ENCODE results near the gene TXNL4B. TPM values are rescaled to one million over a fixed set of nuclear protein-coding genes. Genes with fewer than 3 reads are reported as not detected.
"Not testable (repeated sequence)": the region's sequence is repeated elsewhere in the genome, so short reads cannot be mapped to it uniquely, and the experiment has no call there.

The TXNL4B gene
- total RNA-seq, 1 experiment from 2014 or later: 14.4 TPM

GRCh38 chr16:72112452-72112792, 19.0 kb upstream of the TXNL4B start:
- no peak for DNase-seq (ENCODE audit: low read depth)

DNA sequence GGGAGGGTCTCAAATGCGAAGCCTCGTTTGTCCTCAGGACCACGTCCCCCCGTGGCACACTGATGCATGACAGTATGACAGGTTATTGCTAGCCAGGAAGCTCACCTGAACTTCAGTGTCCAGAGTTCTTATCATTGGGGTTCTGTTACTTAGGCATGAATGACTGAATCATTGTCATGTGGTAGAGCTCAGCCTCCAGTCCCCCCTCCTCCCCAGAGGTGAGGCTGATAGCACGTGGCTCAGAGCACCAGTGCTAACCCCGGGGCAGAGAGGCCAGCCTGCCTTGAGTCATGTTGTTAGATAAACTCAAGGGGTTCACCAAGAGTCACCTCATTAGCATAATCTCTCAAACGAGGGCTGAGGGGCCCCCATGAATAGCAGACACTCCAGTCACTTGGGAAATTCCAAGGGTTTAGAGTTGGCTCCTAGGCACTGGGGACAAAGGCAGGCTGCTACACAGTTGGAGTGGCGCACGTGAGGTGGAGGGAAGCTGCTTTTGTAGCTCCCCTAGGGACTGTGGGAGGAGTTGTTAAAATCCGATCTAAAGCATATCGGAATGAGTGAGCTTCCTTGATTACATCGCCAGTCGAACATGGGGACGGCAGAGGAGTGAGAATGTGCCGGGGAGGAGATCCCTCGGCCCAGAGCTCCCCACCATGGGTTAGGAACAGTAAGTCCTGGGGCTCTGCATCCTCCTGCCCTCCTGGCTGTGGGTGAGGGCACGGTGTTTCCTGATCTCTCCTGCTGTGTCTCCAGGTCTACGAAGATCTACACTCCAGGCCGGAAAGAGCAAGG, 18.4 kb upstream of the TXNL4B start:
- DNase-seq (ENCODE audit: low read depth): no peak

GRCh38 chr16:72110662-72111615, 17.5 kb upstream of the TXNL4B start:
- DNase-seq (ENCODE audit: low read depth): no peak

DNA sequence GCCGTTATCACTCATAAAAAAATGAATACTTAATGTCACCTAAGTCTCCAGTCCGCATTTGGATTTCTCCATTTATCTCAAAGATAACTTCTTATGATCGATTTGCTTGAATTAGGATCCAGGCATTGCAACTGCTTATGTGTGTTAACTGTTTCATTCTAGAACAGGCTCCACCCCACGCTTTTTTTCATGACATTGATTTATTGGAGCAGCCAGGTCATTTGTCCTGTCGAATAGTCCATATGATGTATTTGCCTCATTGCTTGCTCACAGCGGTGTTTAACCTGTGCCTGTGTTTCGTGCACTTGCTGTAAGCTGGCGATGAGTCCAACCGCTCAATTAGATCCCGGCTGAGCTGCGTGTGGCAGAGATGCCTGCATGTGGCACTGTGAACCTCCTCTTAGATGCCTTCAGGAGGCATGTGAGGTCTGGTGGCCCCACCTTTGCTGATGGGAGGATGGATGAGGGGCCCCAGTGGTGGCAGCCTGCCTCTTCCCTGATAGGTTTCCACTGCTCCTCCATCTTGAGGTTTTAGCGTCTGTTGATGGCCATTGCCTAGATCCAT, 16.6 kb upstream of the TXNL4B start:
- DNase-seq (ENCODE audit: low read depth): no peak

- no peak for DNase-seq (ENCODE audit: low read depth)
Observed at GRCh38 chr16:72109300-72109699, 15.9 kb upstream of the TXNL4B start.

GRCh38 chr16:72108353-72109102, 15.1 kb upstream of the TXNL4B start:
- DNase-seq (ENCODE audit: low read depth): no peak

GRCh38 chr16:72107371-72107770, 14.0 kb upstream of the TXNL4B start:
- DNase-seq (ENCODE audit: low read depth): no peak

- DNase-seq (ENCODE audit: low read depth): no peak
Observed at GRCh38 chr16:72105978-72106377, 12.6 kb upstream of the TXNL4B start.

DNA sequence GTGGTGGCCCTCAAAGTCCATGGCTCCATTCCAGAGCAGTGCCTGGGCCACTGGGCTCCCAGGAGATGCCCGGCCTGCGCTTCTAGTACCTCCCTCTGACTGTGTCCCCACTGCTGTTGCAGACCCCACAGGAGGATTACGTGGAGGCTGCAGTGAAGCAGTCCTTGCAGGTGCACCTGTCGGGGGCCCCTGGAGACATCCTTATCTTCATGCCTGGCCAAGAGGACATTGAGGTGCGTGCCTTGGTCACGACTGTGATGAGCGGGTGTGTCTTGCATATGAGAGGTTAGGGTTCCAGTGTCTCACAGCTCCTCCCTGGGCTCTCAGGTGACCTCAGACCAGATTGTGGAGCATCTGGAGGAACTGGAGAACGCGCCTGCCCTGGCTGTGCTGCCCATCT, 11.5 kb upstream of the TXNL4B start:
- DNase-seq (ENCODE audit: low read depth): no peak

DNA sequence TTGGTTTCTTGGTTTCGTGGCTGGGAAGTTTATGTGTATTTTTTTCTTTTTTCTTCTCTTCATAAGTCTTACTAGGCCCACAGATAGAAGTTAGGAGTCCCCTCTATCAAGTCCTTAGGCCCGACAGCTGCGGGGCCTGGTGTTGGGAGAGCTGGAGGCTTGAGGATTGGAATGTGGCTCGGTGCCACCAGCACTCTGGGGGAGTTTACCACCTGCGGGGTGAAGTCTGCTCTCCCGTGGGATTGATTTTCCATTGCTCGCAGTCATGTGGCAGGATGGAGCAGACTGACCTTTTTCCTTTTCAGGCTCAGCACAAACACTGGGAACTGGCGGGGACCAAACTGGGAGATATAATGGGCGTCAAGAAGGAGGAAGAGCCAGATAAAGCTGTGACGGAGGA, 7.8 kb upstream of the TXNL4B start:
- DNase-seq (ENCODE audit: low read depth): no peak

- DNase-seq (ENCODE audit: low read depth): peak; percentile 62
Observed at GRCh38 chr16:72099377-72099818, 6.0 kb upstream of the TXNL4B start.

DNA sequence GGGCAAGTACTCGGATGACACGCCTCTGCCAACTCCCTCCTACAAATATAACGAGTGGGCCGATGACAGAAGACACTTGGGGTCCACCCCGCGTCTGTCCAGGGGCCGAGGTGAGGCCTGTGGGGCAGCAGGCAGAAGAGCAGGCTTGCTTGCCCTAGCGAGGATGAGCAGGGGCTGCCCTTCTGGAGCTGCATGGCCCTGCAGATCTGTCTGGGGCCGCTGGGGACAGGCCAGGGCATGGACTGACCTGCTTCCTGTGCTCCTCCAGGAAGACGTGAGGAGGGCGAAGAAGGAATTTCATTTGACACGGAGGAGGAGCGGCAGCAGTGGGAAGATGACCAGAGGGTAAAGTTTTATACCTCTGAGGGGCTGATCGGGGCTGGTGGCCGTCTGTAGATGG, 5.5 kb upstream of the TXNL4B start:
- peak; percentile 8 for DNase-seq (ENCODE audit: low read depth)

DNA sequence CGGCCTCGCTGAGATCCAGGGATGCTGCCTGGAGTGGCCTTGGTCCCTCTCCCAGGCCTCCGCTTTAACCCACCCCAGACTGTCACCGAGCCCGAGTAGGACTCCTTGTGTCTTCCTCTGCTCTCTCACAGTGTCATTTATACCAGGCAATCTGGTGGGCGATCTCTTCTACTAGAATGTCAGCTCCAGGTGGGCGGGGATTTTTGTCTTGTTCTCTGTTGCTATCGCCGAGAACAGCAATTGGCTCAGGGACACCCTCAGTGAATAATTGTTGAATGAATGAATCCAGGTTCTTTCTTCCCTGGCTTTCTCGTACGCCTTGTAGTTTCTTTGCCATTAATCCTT, 818 bp upstream of the TXNL4B start:
- no peak for DNase-seq (ENCODE audit: low read depth)

DNA sequence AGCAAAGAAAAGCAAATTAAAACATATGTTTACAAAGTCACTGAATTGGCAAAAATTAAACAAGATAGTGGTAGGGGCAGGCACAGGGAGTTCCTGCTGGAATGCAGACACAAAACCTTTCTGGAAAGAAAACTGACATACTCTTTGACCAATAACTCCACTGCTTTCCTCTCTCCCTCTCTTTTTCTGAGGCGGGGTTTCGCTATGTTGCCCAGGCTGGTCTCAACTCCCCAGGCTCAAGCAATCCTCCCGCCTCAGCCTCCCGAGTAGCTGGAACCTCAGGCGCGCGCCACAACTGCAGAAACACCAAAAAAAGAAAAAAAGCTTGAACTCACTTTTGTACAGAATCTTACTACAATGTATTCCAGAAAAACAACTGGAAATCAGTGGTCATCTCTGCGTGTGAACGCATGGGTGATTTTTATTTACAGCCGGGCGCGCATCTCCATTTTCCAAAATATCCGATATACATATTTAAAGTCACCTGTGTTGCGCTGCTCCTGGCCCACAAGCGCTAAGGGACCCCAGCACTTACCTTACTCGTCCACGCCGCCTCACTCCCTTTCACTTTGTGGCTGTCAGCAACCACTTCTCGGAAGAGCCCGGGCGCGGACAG, 480 bp downstream of the TXNL4B start:
- DNase-seq (ENCODE audit: low read depth): peak; percentile 69

DNA sequence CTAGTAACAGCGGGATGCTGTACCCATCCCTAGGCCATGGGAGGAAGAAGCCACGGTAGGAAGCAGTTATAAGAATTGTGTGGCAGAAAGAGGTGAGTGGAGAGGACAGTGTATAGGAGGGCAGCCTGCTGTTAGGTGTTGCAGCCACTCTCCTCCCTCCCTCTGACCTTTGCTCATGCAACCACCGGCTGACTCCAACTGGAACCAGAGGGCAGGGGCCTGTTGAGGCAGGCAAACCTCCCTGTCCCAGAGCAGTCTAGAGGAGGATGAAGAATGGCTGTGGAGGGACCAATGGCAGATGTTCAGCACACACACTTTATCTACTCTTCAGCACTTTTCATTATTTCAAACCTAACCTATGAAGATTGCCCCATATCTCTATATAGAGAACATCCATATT, 2.2 kb downstream of the TXNL4B start:
- DNase-seq (ENCODE audit: low read depth): no peak

- no peak for DNase-seq (ENCODE audit: low read depth)
Observed at GRCh38 chr16:72085002-72085401, 8.4 kb downstream of the TXNL4B start.

GRCh38 chr16:72084445-72084844, 9.0 kb downstream of the TXNL4B start:
- no peak for DNase-seq (ENCODE audit: low read depth)

GRCh38 chr16:72083778-72084404, 9.5 kb downstream of the TXNL4B start:
- no peak for DNase-seq (ENCODE audit: low read depth)

- not testable (repeated sequence) for DNase-seq (ENCODE audit: low read depth)
Observed at GRCh38 chr16:72076991-72077706, 16.3 kb downstream of the TXNL4B start.

- DNase-seq (ENCODE audit: low read depth): not testable (repeated sequence)
Observed at GRCh38 chr16:72075067-72075466, 18.4 kb downstream of the TXNL4B start.
